OCI-LY7 (cell line): ENCODE data around the gene MVK. TPM values are rescaled to one million over a fixed set of nuclear protein-coding genes. Genes with fewer than 3 reads are reported as not detected.

ENCODE experiments used
- BruUV-seq: library from RNA; stranded (reverse); fragments of 400-500 nt; replicated peaks from 2 replicates; lab custom pipeline; 2021; lab: Mats Ljungman, UMichigan
- CTCF ChIA-PET: fragments of 300-600 bp; sonication (Branson Sonifier 250); formaldehyde crosslinking; loops from one replicate; lab custom pipeline; 2022; ENCODE audit warnings: antibody characterized with exemption; ENCODE audit not compliant: unreplicated experiment; lab: Charles Lee
- POLR2A ChIA-PET: fragments of 300-600 bp; sonication (Branson Sonifier 250); formaldehyde crosslinking; loops from one replicate; lab custom pipeline; 2022; ENCODE audit warnings: antibody characterized with exemption; lab: Charles Lee
- DNase-seq: peaks from one replicate; pipeline ENCODE4 v3.0.0-alpha.2; 2015; ENCODE audit warnings: low spot score
- H2AFZ ChIP-seq: fragments of 200-600 bp; sonication (generic), shearing (Covaris generic); 2 replicates; pipeline ENCODE4 v1.6.1; 2014; ENCODE audit warnings: mild to moderate bottlenecking, antibody characterized with exemption, low read length, moderate library complexity
- H3K27ac ChIP-seq: fragments of 200-600 bp; sonication (generic); 2 replicates; pipeline ENCODE4 v1.5.1; 2014; ENCODE audit warnings: mixed run types, low read depth, mild to moderate bottlenecking, moderate library complexity, low read length, inconsistent platforms; ENCODE audit not compliant: poor library complexity, severe bottlenecking
- H3K36me3 ChIP-seq: fragments of 200-600 bp; sonication (generic); 2 replicates; pipeline ENCODE4 v1.6.1; 2014; ENCODE audit warnings: mild to moderate bottlenecking, antibody characterized with exemption, low read length, moderate library complexity, mixed read lengths; ENCODE audit not compliant: insufficient read depth
- H3K4me1 ChIP-seq: fragments of 200-600 bp; sonication (generic); 2 replicates; pipeline ENCODE4 v1.5.1; 2014; ENCODE audit warnings: mild to moderate bottlenecking, low read length; ENCODE audit not compliant: insufficient read depth, poor library complexity, severe bottlenecking
- H3K4me2 ChIP-seq: fragments of 200-600 bp; sonication (generic); 2 replicates; pipeline ENCODE4 v1.6.1; 2014; ENCODE audit warnings: mild to moderate bottlenecking, low read length
- H3K4me3 ChIP-seq: fragments of 200-600 bp; sonication (generic); 2 replicates; pipeline ENCODE4 v1.5.1; 2014; ENCODE audit warnings: mild to moderate bottlenecking, low read depth, low read length; ENCODE audit not compliant: poor library complexity, severe bottlenecking
- H3K79me2 ChIP-seq: fragments of 200-600 bp; sonication (generic); 2 replicates; pipeline ENCODE4 v1.6.1; 2016; ENCODE audit warnings: low read depth, mild to moderate bottlenecking, low read length, moderate library complexity, mixed read lengths; ENCODE audit not compliant: insufficient read depth
- H3K9me2 ChIP-seq: fragments of 200-600 bp; sonication (generic); 2 replicates; pipeline ENCODE4 v1.6.1; 2016; ENCODE audit warnings: mild to moderate bottlenecking, low read length, mixed read lengths; ENCODE audit not compliant: insufficient read depth
- H3K9me3 ChIP-seq: fragments of 200-600 bp; sonication (generic); 2 replicates; pipeline ENCODE4 v1.6.1; 2014; ENCODE audit warnings: mild to moderate bottlenecking, mixed run types, low read length, mixed read lengths
- H4K20me1 ChIP-seq: fragments of 200-600 bp; sonication (generic); 2 replicates; pipeline ENCODE4 v1.6.1; 2014; ENCODE audit warnings: mild to moderate bottlenecking, antibody characterized with exemption, low read length, moderate library complexity, mixed read lengths; ENCODE audit not compliant: insufficient read depth
- CTCF ChIP-seq: fragments of 200-600 bp; sonication (generic); conservative IDR thresholded peaks from 2 replicates; pipeline ENCODE4 v1.5.1; 2014; ENCODE audit warnings: mild to moderate bottlenecking, antibody characterized with exemption, low read length, moderate library complexity, mixed read lengths
- EZH2phosphoT487 ChIP-seq: fragments of 200-600 bp; sonication (generic); IDR thresholded peaks from 2 replicates; pipeline ENCODE4 v1.6.1; 2018; ENCODE audit warnings: low read depth, borderline replicate concordance, mild to moderate bottlenecking, mixed run types, antibody characterized with exemption, low read length, moderate library complexity, mixed read lengths
- intact Hi-C: fragments of 100-400 bp; cut with micrococcal nuclease; formaldehyde crosslinking; loops from one replicate; pipeline ENCODE4 v1.10.0; 2022; ENCODE audit not compliant: unreplicated experiment
- total RNA-seq, 2 experiments: library from RNA; depleted of rRNA in 1 of 2; stranded (reverse); fragments of >200 nt in 1 of 2; shearing (Covaris generic) in 1 of 2; gene quantifications; 2 replicates each; pipeline ENCODE4 v1.2.3, GENCODE V29; 2014 to 2022

Gene MVK
- total RNA-seq, 2 experiments from 2014 or later: 27.0 to 47.4 TPM

GRCh38 chr12:109621901-109622364 is 48.3 kb downstream of the MVK start:
- Histone ChIP-seq H3K27ac (no peak overlapping the region), H4K20me1 (no peaks in the 10 kb centered on the region), H3K79me2 (no peaks in the 10 kb centered on the region), H3K9me2 (no peaks in the 10 kb centered on the region), H2AFZ (no peak overlapping the region), H3K4me1 (no peaks in the 10 kb centered on the region), H3K4me3 (no peak overlapping the region), H3K4me2 (no peak overlapping the region), H3K36me3 (no peaks in the 10 kb centered on the region), H3K9me3 (no peaks in the 10 kb centered on the region)
- POLR2A ChIA-PET: no interaction called here
- DNase-seq: no peak
- intact Hi-C loops: no loop called here
- no peak for TF ChIP-seq CTCF
- TF ChIP-seq EZH2phosphoT487: no peak
- CTCF ChIA-PET: no interaction called here
- BruUV-seq: no TSS peak

- ChIA-PET POLR2A (no interaction called here), CTCF (no interaction called here)
- no peaks in the 10 kb centered on the region for H4K20me1 ChIP-seq
- no peak overlapping the region for H3K27ac ChIP-seq
- no peaks in the 10 kb centered on the region for H3K4me1 ChIP-seq
- no peak for TF ChIP-seq EZH2phosphoT487
- no peak for TF ChIP-seq CTCF
- no peaks in the 10 kb centered on the region for H3K36me3 ChIP-seq
- intact Hi-C loops: no loop called here
- no peak overlapping the region for H2AFZ ChIP-seq
- no TSS peak for BruUV-seq
- H3K9me3 ChIP-seq: no peaks in the 10 kb centered on the region
- no peak overlapping the region for H3K4me2 ChIP-seq
- DNase-seq: no peak
- no peaks in the 10 kb centered on the region for H3K9me2 ChIP-seq
- no peaks in the 10 kb centered on the region for H3K79me2 ChIP-seq
- no peak overlapping the region for H3K4me3 ChIP-seq
Measured at GRCh38 chr12:109624467-109624866, 50.9 kb downstream of the MVK start.

- Histone ChIP-seq H3K27ac (no peak overlapping the region), H3K4me3 (no peak overlapping the region), H3K36me3 (no peaks in the 10 kb centered on the region), H3K9me3 (no peaks in the 10 kb centered on the region), H3K4me2 (no peak overlapping the region), H3K79me2 (no peaks in the 10 kb centered on the region), H2AFZ (no peak overlapping the region), H3K4me1 (no peaks in the 10 kb centered on the region), H3K9me2 (no peaks in the 10 kb centered on the region), H4K20me1 (no peaks in the 10 kb centered on the region)
- intact Hi-C loops: no loop called here
- TF ChIP-seq EZH2phosphoT487: no peak
- no peak for TF ChIP-seq CTCF
- no TSS peak for BruUV-seq
- ChIA-PET POLR2A (no interaction called here), CTCF (no interaction called here)
- no peak for DNase-seq
Measured at GRCh38 chr12:109625131-109625559, 51.6 kb downstream of the MVK start.
